ENCODE measurements around the gene ZHX3. TPM values are rescaled to one million over a fixed set of nuclear protein-coding genes. Genes with fewer than 3 reads are reported as not detected.

The ZHX3 gene
- total and polyA plus RNA-seq, 2 donors (not counting 1 experiment from before 2014, with no cell fraction given): 4.3 to 22.2 TPM

- H3K4me1 ChIP-seq (ENCODE audit: control insufficient read depth in 2 of 2, insufficient read depth in 2 of 2, low read length in 2 of 2): peaks cover 6 to 9% of the 10 kb centered on the region in 2 donors
- no peaks in the 10 kb centered on the region for H4K20me1 ChIP-seq (ENCODE audit: control insufficient read depth, insufficient read depth, low read length, poor library complexity, severe bottlenecking)
- H3K36me3 ChIP-seq (replicated peaks in 1 of 2; ENCODE audit: control extremely low read depth in 1 of 2, control insufficient read depth in 1 of 2, extremely low read depth in 1 of 2, insufficient read depth in 2 of 2, low read length in 1 of 2): no peaks in the 10 kb centered on the region
- no peak overlapping the region for H3K9ac ChIP-seq (ENCODE audit: low read length)
- CTCF ChIA-PET: interaction anchor here (1.0 to 9.6 kb wide), 2 partner anchors 175 to 210 kb away, joined by 5 to 196 read pairs; no protein-coding TSS in a partner anchor
- H3K79me2 ChIP-seq (ENCODE audit: control insufficient read depth, insufficient read depth, low read length): no peaks in the 10 kb centered on the region
- intact Hi-C loops (cut with micrococcal nuclease): no loop called here
- H3K4me2 ChIP-seq (replicated peaks; ENCODE audit: low read depth, low read length, poor library complexity, severe bottlenecking): no peak overlapping the region
- no peaks in the 10 kb centered on the region for H3K9me3 ChIP-seq (ENCODE audit: control extremely low read depth in 1 of 3, control insufficient read depth in 2 of 3, insufficient read depth in 1 of 3, low read length in 2 of 3)
- Mint-ChIP-seq H3K4me1 (peaks cover 5% of the 10 kb centered on the region), H3K27ac (no peak overlapping the region), H3K4me3 (no peak overlapping the region), H3K27me3 (peaks cover 3% of the 10 kb centered on the region), H3K9me3 (ENCODE audit: insufficient read depth) (no peaks in the 10 kb centered on the region)
- no peak for ATAC-seq (ENCODE audit: low read depth)
- no peak overlapping the region for H3K4me3 ChIP-seq (ENCODE audit: control extremely low read depth in 1 of 5, extremely low read depth in 1 of 5, insufficient read depth in 1 of 5, low read depth in 2 of 5, low read length in 4 of 5)
- 93% methylated on average over 11 of the region's 11 CpGs for WGBS (ENCODE audit: insufficient coverage)
- POLR2A ChIA-PET: no interaction called here
- no peak for DNase-seq
- H2AFZ ChIP-seq (ENCODE audit: insufficient read depth, low read depth, low read length, poor library complexity, severe bottlenecking): no peak overlapping the region
- TF ChIP-seq EZH2 (IDR thresholded peaks at IDR 0.05; ENCODE audit: borderline replicate concordance, insufficient read depth, low read depth, low read length, poor library complexity, severe bottlenecking) (no peak), CTCF (IDR thresholded peaks at IDR 0.05) (no peak)
- no peak overlapping the region for H3K27ac ChIP-seq (ENCODE audit: low read length in 2 of 2)
- H3K27me3 ChIP-seq (replicated peaks in 1 of 4; ENCODE audit: control extremely low read depth in 1 of 4, control insufficient read depth in 3 of 4, insufficient read depth in 4 of 4, low read length in 3 of 4): peaks cover 0 to 3% (median 0%) of the 10 kb centered on the region in 4 experiments
Measured at GRCh38 chr20:41344938-41345728, 27.6 kb upstream of the ZHX3 start.

GRCh38 chr20:41344477-41344876 is 26.9 kb upstream of the ZHX3 start:
- Histone ChIP-seq H3K4me2 (replicated peaks; ENCODE audit: low read depth, low read length, poor library complexity, severe bottlenecking) (no peak overlapping the region), H4K20me1 (ENCODE audit: control insufficient read depth, insufficient read depth, low read length, poor library complexity, severe bottlenecking) (no peaks in the 10 kb centered on the region), H3K27ac (ENCODE audit: low read length in 2 of 2) (no peak overlapping the region), H3K4me3 (ENCODE audit: control extremely low read depth in 1 of 5, extremely low read depth in 1 of 5, insufficient read depth in 1 of 5, low read depth in 2 of 5, low read length in 4 of 5) (no peak overlapping the region), H3K4me1 (ENCODE audit: control insufficient read depth in 2 of 2, insufficient read depth in 2 of 2, low read length in 2 of 2) (peaks cover 10 to 15% of the 10 kb centered on the region in 2 donors), H3K36me3 (replicated peaks in 1 of 2; ENCODE audit: control extremely low read depth in 1 of 2, control insufficient read depth in 1 of 2, extremely low read depth in 1 of 2, insufficient read depth in 2 of 2, low read length in 1 of 2) (no peaks in the 10 kb centered on the region), H2AFZ (ENCODE audit: insufficient read depth, low read depth, low read length, poor library complexity, severe bottlenecking) (no peak overlapping the region), H3K27me3 (replicated peaks in 1 of 4; ENCODE audit: control extremely low read depth in 1 of 4, control insufficient read depth in 3 of 4, insufficient read depth in 4 of 4, low read length in 3 of 4) (peaks cover 0 to 10% (median 2%) of the 10 kb centered on the region in 4 experiments), H3K9me3 (ENCODE audit: control extremely low read depth in 1 of 3, control insufficient read depth in 2 of 3, insufficient read depth in 1 of 3, low read length in 2 of 3) (no peaks in the 10 kb centered on the region), H3K79me2 (ENCODE audit: control insufficient read depth, insufficient read depth, low read length) (no peaks in the 10 kb centered on the region), H3K9ac (ENCODE audit: low read length) (no peak overlapping the region)
- no peak overlapping the region for H3K4me3 Mint-ChIP-seq
- TF ChIP-seq EZH2 (IDR thresholded peaks at IDR 0.05; ENCODE audit: borderline replicate concordance, insufficient read depth, low read depth, low read length, poor library complexity, severe bottlenecking) (no peak), CTCF (IDR thresholded peaks at IDR 0.05) (no peak)
- no peaks in the 10 kb centered on the region for H3K9me3 Mint-ChIP-seq (ENCODE audit: insufficient read depth)
- POLR2A ChIA-PET: interaction anchor here (0.6 kb wide), 1 partner anchor 23 kb away, joined by 3 read pairs; no protein-coding TSS in a partner anchor
- no peak for DNase-seq
- intact Hi-C loops (cut with micrococcal nuclease): no loop called here
- WGBS (ENCODE audit: insufficient coverage): 94% methylated on average over 4 of the region's 4 CpGs
- peaks cover 12% of the 10 kb centered on the region for H3K4me1 Mint-ChIP-seq
- peaks cover 6% of the 10 kb centered on the region for H3K27me3 Mint-ChIP-seq
- H3K27ac Mint-ChIP-seq: no peak overlapping the region
- ATAC-seq (ENCODE audit: low read depth): no peak
- CTCF ChIA-PET: interaction anchor here (0.9 to 9.6 kb wide), 3 partner anchors 174 to 209 kb away, joined by 3 to 196 read pairs (median 5); no protein-coding TSS in a partner anchor

Measured in B cell (primary cell).